Thymus (tissue), 11 donors: Measurements from ENCODE around the gene C10orf105. TPM values are rescaled to one million over a fixed set of nuclear protein-coding genes. Genes with fewer than 3 reads are reported as not detected.

ENCODE experiments used
- DNase-seq, 9 donors: peaks; one replicate each; pipeline ENCODE4 v3.0.0-alpha.2; 2013; ENCODE audit warnings: low spot score in 9 of 9, low read depth in 6 of 9, missing footprints in 1 of 9
- H3K27ac ChIP-seq, 2 donors: one replicate each; pipeline ENCODE4 v1.5.1; 2013; ENCODE audit warnings: control low read depth in 1 of 2, low read depth in 1 of 2, low read length in 1 of 2, mild to moderate bottlenecking in 1 of 2, moderate library complexity in 1 of 2
- H3K27me3 ChIP-seq, 2 donors: one replicate each; pipeline ENCODE4 v1.5.1; 2013; ENCODE audit warnings: low read length in 1 of 2; ENCODE audit not compliant: control insufficient read depth in 2 of 2, insufficient read depth in 1 of 2
- H3K36me3 ChIP-seq, 2 donors: one replicate each; pipeline ENCODE4 v1.5.1; 2013; ENCODE audit warnings: low read length in 1 of 2, mild to moderate bottlenecking in 1 of 2, moderate library complexity in 1 of 2; ENCODE audit not compliant: control insufficient read depth in 2 of 2, insufficient read depth in 2 of 2
- H3K4me1 ChIP-seq, 2 donors: one replicate each; pipeline ENCODE4 v1.5.1; 2013; ENCODE audit warnings: low read length in 2 of 2; ENCODE audit not compliant: control insufficient read depth in 2 of 2, insufficient read depth in 2 of 2
- H3K4me3 ChIP-seq, 2 donors: one replicate each; pipeline ENCODE4 v1.5.1; 2013; ENCODE audit warnings: low read length in 2 of 2, control low read depth in 1 of 2, mild to moderate bottlenecking in 1 of 2
- H3K9me3 ChIP-seq, 2 donors: one replicate each; pipeline ENCODE4 v1.5.1; 2013; ENCODE audit warnings: low read length in 1 of 2, mild to moderate bottlenecking in 1 of 2; ENCODE audit not compliant: control insufficient read depth in 2 of 2, insufficient read depth in 1 of 2
- WGBS: extraction: QIAGEN DNeasy Blood & Tissue Kit; methylation state at CpG from one replicate; pipeline ENCODE4 v1.1.7; 2013; 5-methylcytosine and 5-hydroxymethylcytosine counted together
- polyA plus RNA-seq: library from polyadenylated mRNA; stranded (reverse); fragments of 200-250 nt; gene quantifications from one replicate; pipeline ENCODE4 v1.2.3, GENCODE V29; 2013
- total RNA-seq: library from RNA; stranded (reverse); fragments of 120-200 nt; gene quantifications from one replicate; pipeline ENCODE4 v1.2.4, GENCODE V29; 2013
- donor health status: healthy.

The C10orf105 gene
- total and polyA plus RNA-seq, 2 donors: 0.42 to 0.68 TPM

- no peak overlapping the region for H3K27ac ChIP-seq
- H3K9me3 ChIP-seq: no peaks in the 10 kb centered on the region
- no peaks in the 10 kb centered on the region for H3K36me3 ChIP-seq
- peaks cover 0 to 3% of the 10 kb centered on the region in 2 donors for H3K4me1 ChIP-seq
- no peak for DNase-seq
- H3K27me3 ChIP-seq: no peaks in the 10 kb centered on the region
- H3K4me3 ChIP-seq: no peak overlapping the region
- 97% methylated on average over 11 of the region's 11 CpGs for WGBS
These were observed 18.7 kb downstream of the C10orf105 start for GRCh38 chr10:71700731-71701368.

- H3K4me3 ChIP-seq: no peak overlapping the region
- no peak for DNase-seq
- no peaks in the 10 kb centered on the region for H3K27me3 ChIP-seq
- peaks cover 0 to 19% of the 10 kb centered on the region in 2 donors for H3K4me1 ChIP-seq
- H3K27ac ChIP-seq: no peak overlapping the region
- H3K36me3 ChIP-seq: no peaks in the 10 kb centered on the region
- 94% methylated on average over 5 of the region's 5 CpGs for WGBS
- H3K9me3 ChIP-seq: no peaks in the 10 kb centered on the region
These were observed 20.8 kb downstream of the C10orf105 start for GRCh38 chr10:71698737-71699136.

DNA sequence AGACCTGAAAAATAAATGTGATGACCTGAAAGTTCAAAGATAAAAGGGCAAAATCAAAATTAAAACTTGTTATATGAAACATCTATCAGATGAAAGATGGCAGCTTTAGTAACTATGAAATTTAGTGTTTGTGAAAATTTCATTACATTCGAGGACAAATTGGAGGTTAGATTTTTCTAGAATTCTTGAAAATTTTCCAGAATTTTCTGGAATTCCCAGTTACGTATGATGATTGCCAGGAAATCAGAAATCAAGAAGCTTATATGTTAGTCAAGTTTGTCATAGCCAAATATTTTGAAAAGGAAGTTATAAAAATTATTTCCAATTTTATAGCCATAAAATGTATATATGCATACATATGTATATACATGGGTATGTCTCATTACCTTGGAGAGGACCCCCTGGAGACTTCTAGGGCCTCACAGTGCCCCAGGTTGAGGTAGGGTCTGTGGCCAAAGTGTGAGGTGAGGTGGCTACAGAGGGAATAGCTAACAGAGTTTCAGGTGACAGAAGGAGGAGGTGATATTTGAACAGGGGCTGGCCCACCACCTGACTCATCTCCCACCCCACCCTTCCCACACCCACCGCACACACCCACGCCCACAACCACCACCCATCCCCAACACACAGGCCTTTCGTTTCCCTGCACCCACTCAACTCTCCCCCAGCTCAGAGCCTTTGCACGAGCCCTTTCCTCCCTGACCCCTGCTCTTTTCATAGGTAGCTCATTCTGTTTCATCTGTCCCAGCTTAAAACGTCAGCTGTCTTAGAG, 21.5 kb downstream of the C10orf105 start:
- Histone ChIP-seq H3K36me3 (no peaks in the 10 kb centered on the region), H3K27ac (no peak overlapping the region), H3K27me3 (no peaks in the 10 kb centered on the region), H3K9me3 (no peaks in the 10 kb centered on the region), H3K4me3 (no peak overlapping the region), H3K4me1 (peaks cover 0 to 20% of the 10 kb centered on the region in 2 donors)
- WGBS: 80% methylated on average over 7 of the region's 7 CpGs
- no peak for DNase-seq

DNA sequence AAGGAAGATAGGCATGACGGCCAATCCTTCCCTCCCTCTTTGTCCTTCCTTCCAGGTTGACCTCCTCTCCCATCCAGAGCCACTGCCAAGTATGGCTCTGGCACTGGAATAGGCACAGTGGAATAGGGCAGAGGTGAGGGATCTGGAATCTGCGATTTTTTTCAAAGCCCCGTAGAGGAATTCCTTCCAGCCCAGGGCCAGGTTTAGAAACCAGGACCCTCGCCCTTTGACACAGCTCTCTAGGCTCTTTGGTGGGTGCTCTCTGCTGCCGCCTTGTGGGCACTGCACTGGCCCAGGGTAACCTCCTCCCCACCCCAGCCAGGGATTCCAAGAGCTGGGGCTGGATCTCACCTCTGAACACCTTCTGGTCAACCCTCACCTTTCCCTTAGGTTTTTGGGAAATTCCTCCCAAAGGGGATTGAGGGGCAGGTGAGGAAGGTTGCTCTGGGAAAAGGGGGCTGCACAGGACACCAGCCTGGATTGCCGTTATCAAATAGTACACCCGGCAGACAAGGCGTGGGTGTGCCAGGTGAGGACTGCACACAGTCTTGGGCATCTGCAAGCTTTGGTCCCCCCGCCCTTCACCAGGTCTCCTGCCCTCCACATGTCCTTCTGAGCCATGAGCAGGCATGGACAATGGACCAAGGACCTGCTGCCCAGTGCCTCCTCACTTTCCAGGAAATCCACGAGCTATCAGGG, 22.8 kb downstream of the C10orf105 start:
- no peaks in the 10 kb centered on the region for H3K27me3 ChIP-seq
- peaks cover 0 to 20% of the 10 kb centered on the region in 2 donors for H3K4me1 ChIP-seq
- no peak overlapping the region for H3K27ac ChIP-seq
- 59% methylated on average over 10 of the region's 10 CpGs for WGBS
- no peaks in the 10 kb centered on the region for H3K36me3 ChIP-seq
- DNase-seq: peak in 6 of 9 donors; percentile 41 to 76 (median 58)
- peaks cover 0 to under 1% of the 10 kb centered on the region in 2 donors for H3K9me3 ChIP-seq
- no peak overlapping the region for H3K4me3 ChIP-seq

DNA sequence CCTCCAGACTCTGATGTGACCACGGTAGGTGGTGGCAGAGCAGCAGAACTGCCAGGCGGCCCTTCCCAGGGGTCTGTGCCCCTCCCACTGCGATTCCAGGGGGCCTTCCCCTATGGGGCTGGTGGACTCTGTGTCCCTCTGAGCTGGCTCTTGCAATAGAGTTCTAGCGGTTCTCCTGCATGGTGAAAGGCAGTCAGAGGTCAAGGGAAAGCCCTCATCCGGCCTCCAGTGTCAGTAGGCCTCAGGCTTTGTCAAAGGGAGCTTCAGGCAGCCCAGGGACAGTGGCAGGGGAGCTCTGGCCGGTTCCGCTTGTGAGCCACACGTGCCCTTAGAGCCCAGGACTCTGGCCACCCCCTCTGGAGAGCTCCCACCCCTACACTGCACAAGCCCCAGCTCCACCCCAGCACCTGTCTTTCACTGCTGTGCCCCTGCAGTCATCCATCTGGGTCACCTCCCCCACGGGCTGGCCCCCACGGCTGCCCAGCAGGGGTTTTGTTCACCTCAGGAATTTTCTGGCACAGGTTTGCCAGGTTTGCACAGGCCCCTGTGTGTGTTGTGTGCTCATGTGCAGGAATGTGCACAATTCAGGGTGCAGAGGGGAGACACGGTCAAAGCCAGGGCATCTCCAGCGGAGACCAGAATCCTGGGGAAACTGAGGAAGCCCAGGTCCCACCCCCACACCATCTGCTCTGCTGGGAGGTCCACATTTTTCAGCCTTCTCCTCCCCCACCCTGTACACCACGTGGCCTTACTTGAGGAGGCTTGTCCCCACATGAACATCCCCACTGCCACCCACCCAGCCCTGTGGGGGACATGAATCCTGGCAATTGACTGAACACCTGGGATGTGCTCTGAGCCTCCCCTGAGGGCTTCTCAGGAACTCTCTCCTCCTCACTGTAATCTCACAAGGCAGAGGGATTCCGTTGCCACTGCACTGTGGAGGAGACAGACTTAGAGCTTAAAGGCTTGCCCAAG, 23.8 kb downstream of the C10orf105 start:
- DNase-seq: no peak
- 90% methylated on average over 14 of the region's 14 CpGs for WGBS
- Histone ChIP-seq H3K9me3 (peaks cover 0 to 9% of the 10 kb centered on the region in 2 donors), H3K4me3 (no peak overlapping the region), H3K27me3 (no peaks in the 10 kb centered on the region), H3K4me1 (peaks cover 0 to 20% of the 10 kb centered on the region in 2 donors), H3K36me3 (no peaks in the 10 kb centered on the region), H3K27ac (no peak overlapping the region)

GRCh38 chr10:71694567-71694968, 25.0 kb downstream of the C10orf105 start:
- Histone ChIP-seq H3K27ac (no peak overlapping the region), H3K4me3 (no peak overlapping the region), H3K36me3 (no peaks in the 10 kb centered on the region), H3K4me1 (peaks cover 0 to 20% of the 10 kb centered on the region in 2 donors), H3K27me3 (no peaks in the 10 kb centered on the region), H3K9me3 (peaks cover 0 to 11% of the 10 kb centered on the region in 2 donors)
- peak in 5 of 9 donors; percentile 17 to 69 (median 33) for DNase-seq
- WGBS: 12% methylated on average over 10 of the region's 10 CpGs

DNA sequence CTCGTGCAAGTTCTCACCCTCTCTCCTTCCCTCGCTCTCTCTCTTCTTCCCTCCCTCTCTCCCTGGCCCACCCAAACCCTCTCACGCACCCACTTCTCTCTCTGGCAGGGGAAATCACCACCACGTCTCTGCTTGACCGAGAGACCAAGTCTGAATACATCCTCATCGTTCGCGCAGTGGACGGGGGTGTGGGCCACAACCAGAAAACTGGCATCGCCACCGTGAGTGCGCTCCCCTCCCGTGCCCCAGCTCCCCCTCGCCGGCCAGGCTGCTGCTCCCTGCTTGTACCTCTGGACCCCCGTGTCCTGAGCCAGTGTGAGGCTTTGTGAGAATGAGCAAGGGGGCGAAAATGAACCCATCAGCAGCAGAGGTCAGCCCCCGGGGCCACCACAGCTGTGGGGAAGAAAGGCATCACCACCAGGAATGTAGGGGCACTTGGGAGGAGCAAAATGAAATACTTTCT, 25.5 kb downstream of the C10orf105 start:
- Histone ChIP-seq H3K27me3 (no peaks in the 10 kb centered on the region), H3K9me3 (peaks cover 0 to 16% of the 10 kb centered on the region in 2 donors), H3K4me1 (peaks cover 0 to 20% of the 10 kb centered on the region in 2 donors), H3K36me3 (no peaks in the 10 kb centered on the region), H3K4me3 (no peak overlapping the region), H3K27ac (no peak overlapping the region)
- 92% methylated on average over 18 of the region's 18 CpGs for WGBS
- DNase-seq: no peak

DNA sequence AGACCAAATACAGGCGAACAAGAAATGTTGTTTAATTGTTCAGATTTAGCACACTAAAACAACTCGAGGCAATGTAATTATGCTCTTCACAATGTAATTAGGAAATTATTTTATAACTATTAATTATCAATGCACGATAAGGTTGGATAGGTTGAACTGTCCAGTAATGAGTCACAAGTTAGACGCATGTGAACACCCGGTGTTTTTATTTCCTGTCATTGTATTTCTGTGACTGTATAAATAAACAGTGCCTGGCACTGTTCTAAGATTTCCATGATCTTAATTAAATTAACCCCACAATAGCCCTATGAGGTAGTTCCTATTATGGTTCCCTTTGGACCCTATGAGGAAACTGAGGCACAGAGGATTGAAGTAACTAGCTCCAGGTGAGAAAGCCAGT, 26.2 kb downstream of the C10orf105 start:
- H3K27me3 ChIP-seq: no peaks in the 10 kb centered on the region
- WGBS: 94% methylated on average over 5 of the region's 5 CpGs
- H3K36me3 ChIP-seq: no peaks in the 10 kb centered on the region
- no peak overlapping the region for H3K4me3 ChIP-seq
- peaks cover 0 to 23% of the 10 kb centered on the region in 2 donors for H3K9me3 ChIP-seq
- no peak for DNase-seq
- H3K27ac ChIP-seq: no peak overlapping the region
- H3K4me1 ChIP-seq: peaks cover 0 to 20% of the 10 kb centered on the region in 2 donors
